HCT116 (cell line): Measurements from ENCODE around the gene ST3GAL5.

Source experiments
- CEBPB ChIP-seq: IDR thresholded peaks from 2 replicates; pipeline ENCODE4 v1.6.1; 2012; ENCODE audit warnings: low read depth
- EZH2phosphoT487 ChIP-seq: fragments of 200-600 bp; IDR thresholded peaks from 2 replicates; pipeline ENCODE4 v1.6.1; 2018; ENCODE audit warnings: antibody characterized with exemption, borderline replicate concordance
- JUND ChIP-seq: IDR thresholded peaks from 2 replicates; pipeline ENCODE4 v1.6.1; 2012
- TCF7L2 ChIP-seq: IDR thresholded peaks from 2 replicates; pipeline ENCODE4 v1.7.0; 2011; ENCODE audit warnings: borderline replicate concordance, inconsistent platforms; ENCODE audit not compliant: insufficient read depth, insufficient read length; ENCODE audit errors: extremely low read depth
- YY1 ChIP-seq: IDR thresholded peaks from 2 replicates; pipeline ENCODE4 v1.6.1; 2011; ENCODE audit warnings: low read length, low read depth, moderate library complexity, mild to moderate bottlenecking; ENCODE audit not compliant: insufficient replicate concordance; ENCODE audit errors: extremely low read depth
- TF ChIP-seq, protein P1 (sequence below), 3 experiments: fragments of 200-600 bp in 1 of 3; sonication (generic) in 1 of 3; IDR thresholded peaks in 2 of 3; conservative IDR thresholded peaks in 1 of 3; 2 replicates each; pipeline ENCODE4 v1.5.1; 2012 to 2017; ENCODE audit warnings: low read depth in 2 of 3, low read length in 2 of 3, antibody characterized with exemption in 1 of 3, borderline replicate concordance in 1 of 3, control low read depth in 1 of 3, mild to moderate bottlenecking in 1 of 3, mixed read lengths in 1 of 3, mixed run types in 1 of 3, moderate library complexity in 1 of 3; ENCODE audit not compliant: insufficient read depth in 1 of 3
- TF ChIP-seq, protein P2 (sequence below): IDR thresholded peaks from 2 replicates; pipeline ENCODE4 v1.6.1; 2012
- TF ChIP-seq, protein P3 (sequence below): IDR thresholded peaks from 2 replicates; pipeline ENCODE4 v1.6.1; 2012

DNA sequence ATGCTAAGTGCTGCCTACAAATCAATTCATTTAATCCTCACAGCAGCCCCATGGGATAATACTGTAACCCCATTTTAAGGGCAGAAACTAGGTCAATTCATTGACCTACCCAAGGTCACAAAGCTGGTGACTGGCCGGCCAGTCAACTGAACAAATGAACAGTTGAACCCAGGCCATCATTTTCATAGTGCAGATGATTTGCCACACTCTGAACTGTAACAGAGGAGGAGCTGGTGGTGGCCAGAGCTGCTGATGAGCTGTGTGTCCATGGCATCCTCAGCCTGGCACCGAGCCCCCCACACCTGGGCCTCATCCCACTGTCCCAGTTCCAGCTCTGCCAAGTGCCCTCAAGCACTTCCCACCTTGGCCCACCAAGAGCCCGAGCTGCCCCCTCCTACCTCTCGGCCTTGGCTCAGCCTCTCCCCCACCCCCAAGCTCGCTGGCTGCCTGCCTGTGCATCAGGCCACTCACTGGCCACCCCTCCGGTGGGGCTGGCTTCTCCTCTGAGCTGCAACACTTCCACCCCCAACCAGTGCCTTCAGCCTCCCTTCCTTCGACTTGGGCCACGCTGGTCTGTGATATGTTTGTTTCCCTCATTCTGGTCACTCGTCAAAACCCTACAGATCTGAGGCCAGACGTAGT lies 76.6 kb downstream of the ST3GAL5 start:
- no peak for TF ChIP-seq JUND
- no peak for TF ChIP-seq TCF7L2
- TF ChIP-seq, protein P1, sequence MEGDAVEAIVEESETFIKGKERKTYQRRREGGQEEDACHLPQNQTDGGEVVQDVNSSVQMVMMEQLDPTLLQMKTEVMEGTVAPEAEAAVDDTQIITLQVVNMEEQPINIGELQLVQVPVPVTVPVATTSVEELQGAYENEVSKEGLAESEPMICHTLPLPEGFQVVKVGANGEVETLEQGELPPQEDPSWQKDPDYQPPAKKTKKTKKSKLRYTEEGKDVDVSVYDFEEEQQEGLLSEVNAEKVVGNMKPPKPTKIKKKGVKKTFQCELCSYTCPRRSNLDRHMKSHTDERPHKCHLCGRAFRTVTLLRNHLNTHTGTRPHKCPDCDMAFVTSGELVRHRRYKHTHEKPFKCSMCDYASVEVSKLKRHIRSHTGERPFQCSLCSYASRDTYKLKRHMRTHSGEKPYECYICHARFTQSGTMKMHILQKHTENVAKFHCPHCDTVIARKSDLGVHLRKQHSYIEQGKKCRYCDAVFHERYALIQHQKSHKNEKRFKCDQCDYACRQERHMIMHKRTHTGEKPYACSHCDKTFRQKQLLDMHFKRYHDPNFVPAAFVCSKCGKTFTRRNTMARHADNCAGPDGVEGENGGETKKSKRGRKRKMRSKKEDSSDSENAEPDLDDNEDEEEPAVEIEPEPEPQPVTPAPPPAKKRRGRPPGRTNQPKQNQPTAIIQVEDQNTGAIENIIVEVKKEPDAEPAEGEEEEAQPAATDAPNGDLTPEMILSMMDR (IDR thresholded peaks at IDR 0.05 in 2 of 3, conservative IDR thresholded peaks at IDR 0.05 in 1 of 3; ENCODE audit: borderline replicate concordance in 1 of 3, insufficient read depth in 1 of 3, low read depth in 2 of 3, low read length in 2 of 3), result no peak
- TF ChIP-seq EZH2phosphoT487, result no peak
- TF ChIP-seq, protein P2, sequence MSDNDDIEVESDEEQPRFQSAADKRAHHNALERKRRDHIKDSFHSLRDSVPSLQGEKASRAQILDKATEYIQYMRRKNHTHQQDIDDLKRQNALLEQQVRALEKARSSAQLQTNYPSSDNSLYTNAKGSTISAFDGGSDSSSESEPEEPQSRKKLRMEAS, result no peak
- TF ChIP-seq CEBPB, result no peak
- TF ChIP-seq, protein P3, sequence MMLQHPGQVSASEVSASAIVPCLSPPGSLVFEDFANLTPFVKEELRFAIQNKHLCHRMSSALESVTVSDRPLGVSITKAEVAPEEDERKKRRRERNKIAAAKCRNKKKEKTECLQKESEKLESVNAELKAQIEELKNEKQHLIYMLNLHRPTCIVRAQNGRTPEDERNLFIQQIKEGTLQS, result no peak
- TF ChIP-seq YY1, result no peak
